ENCODE data around the gene NADSYN1.
"Not testable (repeated sequence)": the region's sequence is repeated elsewhere in the genome, so short reads cannot be mapped to it uniquely, and the experiment has no call there.

NADSYN1 gene

GRCh38 chr11:71495286-71496230 lies 42.6 kb downstream of the NADSYN1 start:
- DNase-seq, result no peak

GRCh38 chr11:71496421-71496820 lies 43.4 kb downstream of the NADSYN1 start:
- DNase-seq, result no peak

- DNase-seq, result no peak
Measured at GRCh38 chr11:71498091-71498490, 45.1 kb downstream of the NADSYN1 start.

GRCh38 chr11:71499125-71499524 lies 46.1 kb downstream of the NADSYN1 start:
- no peak for DNase-seq

DNA sequence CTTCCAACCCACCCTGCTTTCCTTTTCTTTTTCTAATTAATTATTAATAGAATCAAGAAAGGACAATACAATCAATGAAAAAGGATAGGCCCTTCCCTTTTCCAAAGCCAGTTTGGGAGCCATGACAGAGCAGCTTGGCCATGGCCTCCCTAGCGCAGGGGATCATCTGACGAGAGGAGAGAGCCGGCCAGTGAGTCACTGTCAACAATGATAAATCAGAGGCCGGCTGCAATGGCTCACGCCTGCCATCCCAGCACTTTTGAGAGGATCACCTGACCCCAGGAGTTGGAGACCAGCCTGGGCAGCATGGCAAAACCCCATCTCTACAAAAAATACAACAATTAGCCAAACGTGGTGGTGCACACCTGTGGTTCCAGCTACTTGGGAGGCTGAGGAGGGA lies 46.5 kb downstream of the NADSYN1 start:
- no peak for DNase-seq

DNA sequence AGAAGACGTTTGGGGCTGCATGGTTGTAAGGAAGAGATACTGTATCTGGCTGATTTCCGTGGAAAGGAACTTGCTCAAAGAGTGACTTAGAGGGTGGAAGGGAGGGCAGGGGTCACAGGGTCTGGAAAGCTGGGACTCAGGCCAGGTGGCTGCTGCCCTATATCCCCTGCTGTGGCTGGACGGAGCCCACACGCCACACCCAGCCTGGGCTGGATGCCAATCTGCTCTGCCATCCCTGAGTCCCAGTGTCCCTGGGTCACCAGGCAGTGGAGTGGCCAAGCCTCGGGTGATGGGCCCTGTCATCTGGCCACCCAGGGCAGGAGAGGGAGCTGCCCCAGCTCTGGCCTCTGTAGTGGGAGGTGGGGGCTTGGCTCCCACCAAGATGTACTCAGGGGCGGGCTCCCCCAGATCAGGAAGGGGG lies 47.6 kb downstream of the NADSYN1 start:
- no peak for DNase-seq

GRCh38 chr11:71501071-71501985 lies 48.3 kb downstream of the NADSYN1 start:
- DNase-seq, result no peak

GRCh38 chr11:71502026-71502425 lies 49.0 kb downstream of the NADSYN1 start:
- DNase-seq, result no peak

- no peak for DNase-seq
Measured at GRCh38 chr11:71502871-71503435, 50.0 kb downstream of the NADSYN1 start.

- DNase-seq, result no peak
Measured at GRCh38 chr11:71504531-71504930, 51.5 kb downstream of the NADSYN1 start.

DNA sequence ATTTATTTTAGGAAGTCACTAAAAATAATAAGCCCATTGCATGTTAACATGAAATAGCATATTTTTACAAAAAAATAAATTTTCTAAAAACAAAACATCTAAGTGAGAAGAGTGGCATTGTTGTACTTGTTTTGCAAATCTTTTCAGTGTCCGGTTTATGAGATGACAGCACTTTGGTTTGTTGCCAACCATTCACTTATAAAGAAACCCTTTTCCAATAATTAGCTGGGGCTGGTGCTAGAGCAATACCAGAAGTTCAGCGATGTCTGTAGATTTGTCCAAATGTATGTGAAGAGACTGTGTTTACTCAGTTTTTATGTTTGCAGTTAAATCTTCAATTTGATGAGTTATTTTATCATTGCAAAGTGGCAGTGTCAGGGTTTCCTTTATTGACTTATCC lies 52.0 kb downstream of the NADSYN1 start:
- no peak for DNase-seq

- no peak for DNase-seq
Measured at GRCh38 chr11:71505781-71506180, 52.8 kb downstream of the NADSYN1 start.

DNA sequence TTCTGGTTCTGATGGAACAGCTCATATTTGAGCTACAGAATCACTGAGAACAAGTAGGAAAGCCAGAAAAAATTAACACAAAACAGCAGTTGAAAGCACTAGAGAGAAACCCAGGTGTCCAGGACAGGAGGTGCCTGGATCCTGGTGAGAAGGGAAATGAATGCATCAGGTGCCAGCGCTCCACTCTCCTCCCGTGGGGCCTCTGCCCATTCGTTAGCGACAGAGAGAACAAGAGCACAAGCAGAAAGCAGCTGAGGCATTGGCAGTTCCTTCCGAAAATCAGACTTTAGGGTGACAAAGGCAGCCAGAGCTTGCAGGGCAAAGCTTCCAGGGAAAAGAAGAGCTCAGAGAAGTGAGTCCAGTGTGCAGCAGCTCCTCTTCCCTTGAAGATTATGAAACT lies 54.1 kb downstream of the NADSYN1 start:
- no peak for DNase-seq

- DNase-seq, result no peak
Measured at GRCh38 chr11:71518506-71519471, 65.8 kb downstream of the NADSYN1 start.

DNA sequence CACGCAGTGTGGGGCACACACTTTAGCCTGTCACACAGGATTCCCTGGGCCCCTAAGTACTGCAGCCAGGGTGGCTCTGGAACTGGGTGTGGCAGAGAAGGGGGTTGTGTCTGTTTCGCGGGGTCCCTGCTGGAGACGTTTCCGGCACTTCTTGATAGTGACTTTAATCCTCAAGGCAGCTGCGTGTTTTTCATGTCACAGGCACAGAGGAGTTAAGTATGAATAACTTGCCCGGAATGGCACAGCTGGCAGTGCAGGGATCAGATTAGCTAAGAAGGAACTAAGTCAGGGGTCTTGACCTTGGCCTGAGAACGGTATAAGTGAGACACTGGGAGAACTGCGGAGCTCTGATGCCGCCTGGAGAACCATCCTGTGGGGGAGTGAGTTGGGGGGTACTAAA lies 66.5 kb downstream of the NADSYN1 start:
- no peak for DNase-seq

- no peak for DNase-seq
Measured at GRCh38 chr11:71525188-71525937, 72.4 kb downstream of the NADSYN1 start.

DNA sequence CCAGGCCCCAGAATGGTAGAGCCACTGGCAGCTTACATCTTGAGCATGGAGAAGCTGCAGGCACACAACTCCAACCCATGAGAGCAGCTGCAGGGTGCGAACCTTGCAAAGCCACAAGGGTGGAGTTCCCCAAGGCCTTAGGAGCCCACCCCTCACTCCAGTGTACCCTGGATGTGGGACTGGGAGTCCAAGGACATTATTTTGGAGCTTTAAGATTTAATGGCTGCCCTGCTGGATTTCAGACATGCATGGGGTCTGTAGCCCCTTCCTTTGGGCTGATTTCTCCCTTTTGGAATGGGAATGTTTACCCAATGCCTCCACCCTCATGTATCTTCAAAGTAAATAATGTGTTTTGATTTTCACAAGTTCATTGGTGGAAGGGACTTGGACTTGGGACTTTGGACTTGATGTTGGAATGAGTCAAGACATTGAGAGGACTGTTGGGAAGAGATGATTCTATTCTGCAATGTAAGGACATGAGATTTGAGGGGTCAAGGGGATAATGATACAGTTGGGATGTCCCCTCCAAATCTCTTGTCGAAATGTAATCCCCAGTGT lies 73.0 kb downstream of the NADSYN1 start:
- DNase-seq, result no peak

DNA sequence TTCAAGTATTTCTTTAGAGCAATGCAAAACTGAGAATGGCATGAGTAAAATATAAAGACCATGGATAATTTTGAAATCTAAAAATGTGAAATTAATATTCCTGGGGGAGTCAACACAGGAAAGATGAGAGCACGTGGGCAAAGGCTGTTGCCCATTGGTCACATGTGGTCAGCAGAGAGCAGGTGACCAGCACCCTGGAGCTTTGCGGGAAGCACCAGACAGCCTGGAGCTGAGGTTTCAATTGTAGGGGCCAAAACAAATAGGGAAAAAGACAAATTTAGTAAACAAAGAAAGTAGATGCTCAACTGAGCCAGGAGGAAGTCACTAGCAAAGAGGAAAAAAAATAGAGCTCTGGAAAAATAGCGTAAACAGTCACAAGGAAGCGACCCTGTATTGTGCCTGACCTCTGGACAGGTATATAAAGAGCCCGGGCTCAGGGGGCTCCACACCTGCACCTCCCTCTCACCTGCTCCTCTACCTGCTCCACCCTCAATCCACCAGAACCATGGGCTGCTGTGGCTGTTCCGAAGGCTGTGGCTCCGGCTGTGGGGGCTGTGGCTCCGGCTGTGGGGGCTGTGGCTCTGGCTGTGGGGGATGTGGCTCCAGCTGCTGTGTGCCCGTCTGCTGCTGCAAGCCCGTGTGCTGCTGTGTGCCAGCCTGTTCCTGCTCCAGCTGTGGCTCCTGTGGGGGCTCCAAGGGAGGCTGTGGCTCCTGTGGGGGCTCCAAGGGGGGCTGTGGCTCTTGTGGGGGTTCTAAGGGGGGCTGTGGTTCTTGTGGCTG lies 74.0 kb downstream of the NADSYN1 start, which contains the start of gene KRTAP5-7:
Gene KRTAP5-7 (plus strand): TSS at position 472 of the 780 bp plus-strand sequence. CDS start 34 bp downstream, at position 506.
- DNase-seq, result not testable (repeated sequence)

- no peak for DNase-seq
Measured at GRCh38 chr11:71527576-71528210, 74.7 kb downstream of the NADSYN1 start.
